Measurements from ENCODE around the gene BCL10.

Gene BCL10

GRCh38 chr1:85297855-85298629, 21.6 kb upstream of the BCL10 start:
- DNase-seq, result no peak

GRCh38 chr1:85297538-85297854, 21.1 kb upstream of the BCL10 start:
- DNase-seq, result no peak

GRCh38 chr1:85296980-85297379, 20.5 kb upstream of the BCL10 start:
- DNase-seq, result no peak

- no peak for DNase-seq
Observed at GRCh38 chr1:85295654-85296053, 19.2 kb upstream of the BCL10 start.

- no peak for DNase-seq
Observed at GRCh38 chr1:85295006-85295431, 18.6 kb upstream of the BCL10 start.

DNA sequence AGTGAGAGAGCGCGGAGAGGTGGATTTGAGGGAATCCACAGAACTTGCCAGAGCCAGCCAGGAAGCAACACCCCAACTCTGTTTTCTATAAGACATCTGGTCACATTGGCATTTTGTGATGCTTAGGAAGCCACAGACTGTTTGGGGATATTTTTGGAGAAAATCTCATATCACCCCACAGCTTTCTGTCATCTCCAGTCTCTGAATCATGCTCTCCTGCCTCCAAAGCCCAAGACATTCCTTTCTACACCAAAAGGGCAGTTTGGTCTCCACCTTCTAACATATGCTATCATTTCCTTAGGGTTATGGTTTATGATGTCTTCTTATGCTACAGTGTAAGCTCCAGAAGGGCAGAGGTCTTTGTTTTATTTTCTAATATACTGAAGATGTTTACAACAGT, 14.4 kb upstream of the BCL10 start:
- DNase-seq, result no peak

GRCh38 chr1:85289848-85290335, 13.5 kb upstream of the BCL10 start:
- no peak for DNase-seq

DNA sequence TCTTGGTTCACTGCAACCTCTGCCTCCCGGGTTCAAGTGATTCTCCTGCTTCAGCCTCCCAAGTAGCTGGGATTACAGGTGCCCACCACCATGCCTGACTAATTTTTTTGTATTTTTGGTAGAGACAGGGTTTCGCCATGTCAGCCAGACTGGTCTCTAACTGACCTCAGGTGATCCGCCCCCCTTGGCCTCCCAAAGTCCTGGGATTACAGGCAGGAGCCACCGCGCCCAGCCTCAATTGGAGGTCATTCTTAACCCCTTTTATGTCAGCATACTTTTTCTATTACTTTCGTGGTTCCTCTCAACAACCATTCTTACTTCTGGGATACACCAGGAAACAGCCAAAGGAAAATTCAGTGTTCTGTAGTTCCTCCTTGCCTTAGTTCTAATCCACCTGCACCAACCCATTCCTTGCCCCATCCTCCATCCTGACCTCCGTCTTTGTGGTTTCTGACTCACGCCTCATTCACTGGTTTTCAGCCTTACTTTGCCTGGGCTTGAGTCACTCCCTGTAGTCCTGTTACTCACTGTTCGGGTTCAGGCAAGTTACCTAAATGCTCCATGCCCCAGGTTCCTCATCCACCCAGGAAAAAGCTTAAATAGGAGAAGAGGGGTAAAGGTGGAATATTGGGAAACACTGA, 12.9 kb upstream of the BCL10 start:
- no peak for DNase-seq

DNA sequence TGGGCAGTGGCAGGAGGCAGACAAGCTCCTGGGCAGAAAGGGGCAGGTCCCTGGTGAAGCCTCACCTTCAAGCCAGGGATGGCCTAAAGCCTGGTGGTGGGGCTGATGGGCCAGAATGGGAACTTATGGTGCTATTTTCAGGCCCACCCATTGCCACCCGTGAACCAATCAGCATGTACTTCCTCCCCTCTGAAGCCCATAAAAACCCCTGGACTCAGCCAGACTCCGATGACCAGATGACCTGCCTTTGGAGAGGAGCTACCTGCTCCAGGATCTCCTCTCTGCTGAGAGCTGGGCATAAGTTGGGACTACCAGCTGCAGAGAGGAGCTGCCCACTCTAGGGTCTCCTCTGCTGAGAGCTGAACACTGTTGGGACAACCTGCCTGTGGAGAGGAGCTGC, 7.8 kb upstream of the BCL10 start:
- no peak for DNase-seq

- DNase-seq, result no peak
Observed at GRCh38 chr1:85283475-85284199, 7.2 kb upstream of the BCL10 start.

DNA sequence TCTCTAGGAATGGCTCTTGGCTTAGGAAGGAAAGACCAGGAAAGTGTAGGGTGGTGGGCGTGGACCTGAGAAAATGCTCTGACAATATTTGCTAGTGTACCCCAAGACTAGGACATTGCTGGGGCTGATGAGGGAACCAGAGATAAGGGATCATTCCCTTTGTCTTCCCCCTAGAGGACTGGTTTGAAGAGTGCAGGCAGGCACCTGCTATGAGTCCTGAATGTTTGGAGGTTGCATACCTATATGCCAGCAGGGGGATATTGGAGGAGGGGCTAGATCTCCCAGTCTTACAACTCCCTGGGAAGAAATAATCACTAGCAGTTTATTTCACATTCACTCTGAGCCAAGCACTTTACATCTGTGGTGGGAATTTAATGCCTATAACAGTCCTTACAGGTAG, 6.0 kb upstream of the BCL10 start:
- no peak for DNase-seq

DNA sequence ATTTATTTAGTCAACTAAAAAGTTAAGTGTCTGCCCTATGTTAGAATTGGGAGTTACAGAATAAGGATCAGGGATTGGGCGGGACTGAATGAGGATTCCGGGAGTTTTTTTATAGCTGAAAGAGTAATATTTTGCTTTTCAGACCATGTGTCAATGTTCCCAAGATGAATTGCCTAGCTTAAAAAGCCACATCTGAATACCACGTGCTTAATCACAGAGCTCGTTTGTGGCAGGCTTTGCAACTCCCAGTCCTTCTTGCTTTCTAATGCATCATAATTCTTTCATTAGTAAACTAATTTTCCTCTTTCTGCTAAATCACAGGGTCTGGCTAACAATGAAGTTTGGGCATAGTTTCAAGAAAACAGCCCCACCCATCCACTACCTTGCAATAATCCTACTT, 4.2 kb upstream of the BCL10 start:
- DNase-seq, result no peak

GRCh38 chr1:85279458-85280080, 3.1 kb upstream of the BCL10 start:
- no peak for DNase-seq

GRCh38 chr1:85278853-85279314, 2.5 kb upstream of the BCL10 start:
- no peak for DNase-seq

GRCh38 chr1:85277802-85278201, 1.4 kb upstream of the BCL10 start:
- DNase-seq, result no peak

DNA sequence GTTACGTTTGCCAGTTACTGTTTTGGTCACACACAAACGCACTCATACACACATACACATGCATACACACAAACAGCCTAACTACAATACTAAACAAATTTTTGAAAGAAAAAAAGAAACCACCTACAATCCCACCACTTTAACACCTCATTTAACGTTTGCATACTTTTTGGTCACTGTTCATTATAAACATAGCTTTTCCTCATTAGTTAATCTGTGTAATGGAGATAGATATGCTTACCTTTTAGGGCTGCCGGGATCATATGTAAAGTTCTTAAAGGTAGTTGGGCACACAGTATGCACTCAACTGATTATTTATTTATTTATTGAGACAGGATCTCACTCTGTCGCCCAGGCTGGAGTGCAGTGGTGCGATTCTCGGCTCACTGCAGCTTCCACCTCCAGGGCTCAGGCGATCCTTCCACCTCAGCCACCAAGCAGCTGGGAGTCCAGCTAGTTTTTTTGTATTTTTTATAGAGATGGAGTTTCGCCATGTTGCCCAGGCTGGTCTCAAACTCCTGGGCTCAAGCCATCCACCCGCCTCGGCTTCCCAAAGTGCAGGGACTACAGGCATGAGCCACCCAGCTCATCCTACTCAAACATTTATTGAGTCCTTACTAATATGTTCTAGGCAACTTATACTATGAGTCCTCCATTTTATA, 677 bp upstream of the BCL10 start:
- no peak for DNase-seq

DNA sequence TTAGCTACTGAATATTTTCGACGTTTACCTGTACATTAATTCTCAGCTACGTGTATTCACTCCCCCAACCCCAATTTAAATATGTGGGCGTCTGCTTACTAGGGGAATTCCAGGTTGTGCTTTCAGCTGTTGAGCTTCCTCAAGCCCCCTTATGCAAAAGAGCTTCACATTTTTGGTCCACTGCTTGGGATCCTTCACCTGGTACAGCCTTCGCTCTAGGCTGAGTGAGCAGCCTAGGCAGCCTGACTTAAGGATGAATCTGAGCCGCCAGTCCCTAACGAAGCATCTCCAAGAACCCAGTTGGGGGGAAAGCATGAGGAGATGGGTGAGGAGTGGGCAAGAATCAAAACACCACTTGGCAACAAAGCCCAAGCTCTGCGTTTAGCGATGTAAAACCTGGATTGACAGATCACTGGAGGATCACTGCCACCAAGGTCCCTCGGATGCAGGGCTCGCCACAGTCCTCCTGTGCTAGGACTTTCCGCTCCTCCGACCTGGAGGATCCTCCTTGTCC, 674 bp downstream of the BCL10 start:
- no peak for DNase-seq

DNA sequence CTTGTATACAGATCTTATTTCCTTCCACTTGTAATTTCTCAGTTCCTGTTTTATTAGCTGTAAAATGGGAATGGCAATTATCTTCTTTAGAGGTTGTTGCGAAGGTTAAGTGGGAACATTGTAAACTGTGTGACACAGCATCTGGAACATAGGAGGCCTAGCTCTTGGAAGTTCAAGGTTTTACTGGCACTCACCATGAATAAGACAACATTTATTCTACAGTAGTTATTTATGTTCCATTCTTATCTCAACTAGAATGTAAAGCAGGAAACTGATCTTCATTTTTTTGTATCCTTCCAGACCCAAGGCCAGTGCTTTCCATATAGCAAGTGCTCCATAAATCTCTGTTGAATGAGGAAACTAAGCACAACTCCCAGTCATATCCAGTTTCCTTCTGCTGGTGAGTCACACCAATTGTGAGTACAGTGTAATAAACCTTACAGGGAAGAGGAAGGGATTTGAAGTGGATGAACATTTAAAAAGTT, 1.4 kb downstream of the BCL10 start:
- no peak for DNase-seq

DNA sequence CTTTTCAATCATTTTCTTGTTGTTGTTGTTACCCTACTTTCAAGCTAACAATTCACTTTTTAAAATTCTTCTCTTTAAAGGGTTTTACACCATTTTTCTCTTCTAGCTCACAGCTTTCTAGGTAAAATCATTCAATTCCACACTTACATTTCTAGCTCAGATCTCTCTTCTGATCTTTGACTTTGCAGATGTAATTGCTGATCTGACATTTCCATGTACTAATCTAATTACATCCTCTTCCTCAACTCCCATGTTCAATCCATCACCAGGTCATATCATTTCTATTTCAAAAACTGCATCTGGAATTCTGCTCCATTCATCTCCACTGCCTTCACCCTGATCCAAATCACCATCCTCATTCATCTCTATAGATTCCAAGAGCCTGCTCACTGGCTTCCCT, 3.0 kb downstream of the BCL10 start:
- no peak for DNase-seq

- no peak for DNase-seq
Observed at GRCh38 chr1:85268801-85269585, 7.4 kb downstream of the BCL10 start.

DNA sequence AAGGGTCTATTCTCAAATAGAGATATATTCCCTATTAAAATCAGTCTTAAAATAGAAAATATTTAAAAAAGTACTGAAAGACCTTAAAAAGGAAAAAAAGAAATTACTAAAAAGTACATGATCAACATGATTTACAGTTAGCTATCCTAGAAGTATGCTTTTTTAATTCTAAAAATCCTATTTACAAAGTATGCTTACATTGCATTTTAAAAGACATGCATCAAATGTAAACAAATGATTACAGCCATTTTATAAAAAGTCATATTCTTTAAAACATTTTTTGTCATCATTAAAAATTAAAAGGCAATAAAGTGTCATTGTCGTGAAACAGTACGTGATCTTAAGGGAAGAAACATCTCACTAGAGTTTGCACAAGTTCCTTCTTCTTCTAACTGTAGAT, 9.1 kb downstream of the BCL10 start:
- DNase-seq, result no peak

DNA sequence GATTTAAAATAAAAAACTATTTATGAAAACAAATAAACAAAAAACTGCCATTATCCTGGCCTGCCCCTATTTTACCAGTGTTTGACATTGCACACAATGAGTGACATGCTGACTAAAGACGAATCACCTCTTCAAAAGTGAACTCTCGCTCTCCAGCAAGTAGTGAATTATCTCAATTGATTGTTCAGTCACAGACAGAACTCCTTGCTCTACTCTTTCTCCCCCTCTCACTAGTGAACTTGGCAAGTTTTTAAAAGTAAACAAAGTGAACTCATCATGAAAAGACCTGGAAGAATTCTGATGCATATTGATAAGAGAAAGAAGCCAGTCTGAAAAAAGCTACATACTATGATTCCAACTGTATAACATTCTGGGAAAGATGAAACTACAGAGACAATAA, 12.3 kb downstream of the BCL10 start:
- DNase-seq, result no peak

Data from NCI-H187 (cell line).